Erythroblast (primary cell): ENCODE data around the gene MFRP.

Source experiments
- DNase-seq, 2 experiments: peaks; one replicate each; lab custom pipeline; 2025; lab: John Stamatoyannopoulos, UW
- GATA1 ChIP-seq: IDR thresholded peaks from 2 replicates; pipeline ENCODE4 v1.6.1; 2011; ENCODE audit warnings: low read depth, mild to moderate bottlenecking, control low read depth, low read length, moderate library complexity
- POLR2A ChIP-seq: IDR thresholded peaks from 2 replicates; pipeline ENCODE4 v1.6.1; 2011; ENCODE audit warnings: mild to moderate bottlenecking, low read length

MFRP gene

GRCh38 chr11:119316016-119316728 lies 30.3 kb downstream of the MFRP start:
- TF ChIP-seq POLR2A, result no peak
- no peak for TF ChIP-seq GATA1

GRCh38 chr11:119315131-119316015 lies 31.1 kb downstream of the MFRP start:
- TF ChIP-seq POLR2A (no peak), GATA1 (no peak)
- DNase-seq, result no peak

More at GRCh38 chr11:119316016-119316728, 30.3 kb downstream of the MFRP start:
- DNase-seq, result no peak

GRCh38 chr11:119314726-119315125 lies 31.8 kb downstream of the MFRP start:
- no peak for TF ChIP-seq GATA1
- no peak for TF ChIP-seq POLR2A
- DNase-seq, result no peak

GRCh38 chr11:119310682-119311052 lies 35.8 kb downstream of the MFRP start:
- TF ChIP-seq POLR2A (no peak), GATA1 (no peak)
- no peak for DNase-seq

- DNase-seq, result no peak
- TF ChIP-seq POLR2A (no peak), GATA1 (no peak)
Observed at GRCh38 chr11:119309953-119310681, 36.4 kb downstream of the MFRP start.

GRCh38 chr11:119309411-119309810 lies 37.1 kb downstream of the MFRP start:
- no peak for DNase-seq
- TF ChIP-seq POLR2A (no peak), GATA1 (no peak)

GRCh38 chr11:119307974-119308373 lies 38.5 kb downstream of the MFRP start:
- no peak for DNase-seq
- TF ChIP-seq GATA1 (no peak), POLR2A (no peak)

GRCh38 chr11:119307219-119307618 lies 39.3 kb downstream of the MFRP start:
- no peak for TF ChIP-seq POLR2A
- no peak for TF ChIP-seq GATA1
- DNase-seq, result no peak

- no peak for TF ChIP-seq GATA1
- TF ChIP-seq POLR2A, result no peak
- DNase-seq, result no peak
Observed at GRCh38 chr11:119306373-119306890, 40.1 kb downstream of the MFRP start.

GRCh38 chr11:119305556-119306372 lies 40.7 kb downstream of the MFRP start:
- no peak for DNase-seq
- TF ChIP-seq GATA1 (no peak), POLR2A (no peak)

- DNase-seq, result no peak
- TF ChIP-seq POLR2A, result no peak
Observed at GRCh38 chr11:119303227-119303718, 43.2 kb downstream of the MFRP start.

- TF ChIP-seq POLR2A, result no peak
- no peak for TF ChIP-seq GATA1
- no peak for DNase-seq
Observed at GRCh38 chr11:119300198-119300964, 46.1 kb downstream of the MFRP start.
